HG03442 (cell line): Measurements from ENCODE around the gene IQGAP2.
"Not testable (repeated sequence)": the region's sequence is repeated elsewhere in the genome, so short reads cannot be mapped to it uniquely, and the experiment has no call there.

Source experiments
- ATAC-seq: cut with Tn5 transposase; IDR thresholded peaks from one replicate; pipeline ENCODE4 v1.9.1; 2021; ENCODE audit warnings: mild to moderate bottlenecking, moderate library complexity; ENCODE audit not compliant: unreplicated experiment

Gene IQGAP2

GRCh38 chr5:76595755-76596481 lies 192.8 kb downstream of the IQGAP2 start:
- ATAC-seq = no peak

- ATAC-seq = no peak
Measured at GRCh38 chr5:76598531-76598930, 195.4 kb downstream of the IQGAP2 start.

GRCh38 chr5:76600716-76601115 lies 197.6 kb downstream of the IQGAP2 start:
- no peak for ATAC-seq

- no peak for ATAC-seq
Measured at GRCh38 chr5:76601470-76601869, 198.4 kb downstream of the IQGAP2 start.

GRCh38 chr5:76602094-76602726 lies 199.1 kb downstream of the IQGAP2 start:
- no peak for ATAC-seq

- not testable (repeated sequence) for ATAC-seq
Measured at GRCh38 chr5:76603991-76604390, 200.9 kb downstream of the IQGAP2 start.

GRCh38 chr5:76604838-76605237 lies 201.8 kb downstream of the IQGAP2 start:
- no peak for ATAC-seq

GRCh38 chr5:76606701-76607100 lies 203.6 kb downstream of the IQGAP2 start:
- ATAC-seq = no peak

- ATAC-seq = no peak
Measured at GRCh38 chr5:76607353-76607871, 204.3 kb downstream of the IQGAP2 start.

GRCh38 chr5:76608833-76609232 lies 205.7 kb downstream of the IQGAP2 start:
- ATAC-seq = no peak

GRCh38 chr5:76610196-76610595 lies 207.1 kb downstream of the IQGAP2 start:
- no peak for ATAC-seq

GRCh38 chr5:76612942-76613341 lies 209.9 kb downstream of the IQGAP2 start:
- ATAC-seq = no peak

GRCh38 chr5:76615759-76616158 lies 212.7 kb downstream of the IQGAP2 start:
- no peak for ATAC-seq

GRCh38 chr5:76616206-76616605 lies 213.1 kb downstream of the IQGAP2 start:
- no peak for ATAC-seq

GRCh38 chr5:76617229-76617628 lies 214.1 kb downstream of the IQGAP2 start:
- no peak for ATAC-seq

- ATAC-seq = no peak
Measured at GRCh38 chr5:76617675-76618074, 214.6 kb downstream of the IQGAP2 start.

GRCh38 chr5:76620166-76620565 lies 217.1 kb downstream of the IQGAP2 start:
- ATAC-seq = no peak

- ATAC-seq = no peak
Measured at GRCh38 chr5:76622076-76622475, 219.0 kb downstream of the IQGAP2 start.

- ATAC-seq = no peak
Measured at GRCh38 chr5:76622973-76623596, 220.0 kb downstream of the IQGAP2 start, which contains the start of gene F2RL2. Gene F2RL2 (minus strand): TSS chr5:76623403. CDS start chr5:76623230, 173 bp downstream.

- no peak for ATAC-seq
Measured at GRCh38 chr5:76625087-76625815, 222.2 kb downstream of the IQGAP2 start.

- no peak for ATAC-seq
Measured at GRCh38 chr5:76626738-76627137, 223.7 kb downstream of the IQGAP2 start.
